HEK293 (cell line): ENCODE measurements around the gene HOXC5.
A peak's percentile ranks its signal among the peaks of the same experiment; 100 is the strongest.

ENCODE experiments used
- KLF1 ChIP-seq: fragments of 450-650 bp; formaldehyde crosslinking; IDR thresholded peaks from 2 replicates; pipeline ENCODE4 v1.5.1; 2016; ENCODE audit warnings: missing biosample characterization, missing genetic modification characterization
- OSR2 ChIP-seq: fragments of 450-650 bp; formaldehyde crosslinking; IDR thresholded peaks from 2 replicates; pipeline ENCODE4 v1.5.1; 2016; ENCODE audit warnings: missing biosample characterization, missing genetic modification characterization
- SP3 ChIP-seq: fragments of 450-650 bp; formaldehyde crosslinking; IDR thresholded peaks from 2 replicates; pipeline ENCODE4 v1.5.1; 2016; ENCODE audit warnings: missing biosample characterization, missing genetic modification characterization
- SP7 ChIP-seq: fragments of 450-650 bp; formaldehyde crosslinking; IDR thresholded peaks from 2 replicates; pipeline ENCODE4 v1.5.1; 2016; ENCODE audit warnings: missing biosample characterization, missing genetic modification characterization
- ZEB2 ChIP-seq: fragments of 450-650 bp; formaldehyde crosslinking; IDR thresholded peaks from 2 replicates; pipeline ENCODE4 v1.5.1; 2016; ENCODE audit warnings: missing biosample characterization, missing genetic modification characterization
- ZFP69B ChIP-seq: fragments of 450-650 bp; formaldehyde crosslinking; IDR thresholded peaks from 2 replicates; pipeline ENCODE4 v1.5.1; 2016; ENCODE audit warnings: missing biosample characterization, missing genetic modification characterization
- ZNF2 ChIP-seq: fragments of 450-650 bp; formaldehyde crosslinking; IDR thresholded peaks from 2 replicates; pipeline ENCODE4 v1.5.1; 2016; ENCODE audit warnings: missing biosample characterization, missing genetic modification characterization
- ZNF214 ChIP-seq: fragments of 450-650 bp; formaldehyde crosslinking; IDR thresholded peaks from 2 replicates; pipeline ENCODE4 v1.5.1; 2017; ENCODE audit warnings: missing biosample characterization, mild to moderate bottlenecking, missing genetic modification characterization, borderline replicate concordance
- ZNF23 ChIP-seq: fragments of 450-650 bp; formaldehyde crosslinking; IDR thresholded peaks from 2 replicates; pipeline ENCODE4 v1.5.1; 2016; ENCODE audit warnings: missing biosample characterization, missing genetic modification characterization, borderline replicate concordance
- ZNF324 ChIP-seq: fragments of 450-650 bp; formaldehyde crosslinking; IDR thresholded peaks from 2 replicates; pipeline ENCODE4 v1.5.1; 2016; ENCODE audit warnings: missing biosample characterization, missing genetic modification characterization
- ZNF335 ChIP-seq: fragments of 450-650 bp; formaldehyde crosslinking; conservative IDR thresholded peaks from 2 replicates; pipeline ENCODE4 v1.5.1; 2016; ENCODE audit warnings: missing biosample characterization, missing genetic modification characterization
- ZNF350 ChIP-seq: fragments of 450-650 bp; formaldehyde crosslinking; IDR thresholded peaks from 2 replicates; pipeline ENCODE4 v1.5.0; 2017; ENCODE audit warnings: missing biosample characterization, mild to moderate bottlenecking, missing genetic modification characterization
- ZNF37A ChIP-seq: fragments of 450-650 bp; IDR thresholded peaks from 2 replicates; pipeline ENCODE4 v1.5.1; 2018; ENCODE audit warnings: missing biosample characterization, missing genetic modification characterization
- ZNF391 ChIP-seq: fragments of 450-650 bp; formaldehyde crosslinking; IDR thresholded peaks from 2 replicates; pipeline ENCODE4 v1.5.1; 2016; ENCODE audit warnings: low read depth, missing biosample characterization, missing genetic modification characterization, borderline replicate concordance
- ZNF394 ChIP-seq: fragments of 450-650 bp; formaldehyde crosslinking; IDR thresholded peaks from 2 replicates; pipeline ENCODE4 v1.5.1; 2016; ENCODE audit warnings: missing biosample characterization, missing genetic modification characterization, mild to moderate bottlenecking, moderate library complexity, borderline replicate concordance
- ZNF404 ChIP-seq: fragments of 450-650 bp; formaldehyde crosslinking; IDR thresholded peaks from 2 replicates; pipeline ENCODE4 v1.5.1; 2017; ENCODE audit warnings: missing biosample characterization, missing genetic modification characterization
- ZNF596 ChIP-seq: fragments of 450-650 bp; IDR thresholded peaks from 2 replicates; pipeline ENCODE4 v1.5.0; 2018; ENCODE audit warnings: missing biosample characterization, mild to moderate bottlenecking, missing genetic modification characterization, moderate library complexity
- ZNF600 ChIP-seq: fragments of 450-650 bp; formaldehyde crosslinking; IDR thresholded peaks from 2 replicates; pipeline ENCODE4 v1.5.1; 2016; ENCODE audit warnings: missing biosample characterization, missing genetic modification characterization
- ZNF621 ChIP-seq: fragments of 450-650 bp; formaldehyde crosslinking; IDR thresholded peaks from 2 replicates; pipeline ENCODE4 v1.5.1; 2017; ENCODE audit warnings: missing biosample characterization, missing genetic modification characterization
- ZNF626 ChIP-seq: fragments of 450-650 bp; sonication (Bioruptor Pico); formaldehyde crosslinking; IDR thresholded peaks from 2 replicates; pipeline ENCODE4 v1.5.1; 2018; ENCODE audit warnings: missing biosample characterization, missing genetic modification characterization, inconsistent platforms
- ZNF677 ChIP-seq: fragments of 450-650 bp; IDR thresholded peaks from 2 replicates; pipeline ENCODE4 v1.5.0; 2018; ENCODE audit warnings: missing biosample characterization, mild to moderate bottlenecking, missing genetic modification characterization, moderate library complexity
- ZNF707 ChIP-seq: fragments of 450-650 bp; formaldehyde crosslinking; IDR thresholded peaks from 2 replicates; pipeline ENCODE4 v1.5.1; 2016; ENCODE audit warnings: missing biosample characterization, missing genetic modification characterization
- ZSCAN30 ChIP-seq: fragments of 450-650 bp; IDR thresholded peaks from 2 replicates; pipeline ENCODE4 v1.5.1; 2018; ENCODE audit warnings: missing biosample characterization, mild to moderate bottlenecking, missing genetic modification characterization, moderate library complexity
- ZXDB ChIP-seq: fragments of 450-650 bp; formaldehyde crosslinking; IDR thresholded peaks from 2 replicates; pipeline ENCODE4 v1.5.1; 2016; ENCODE audit warnings: missing biosample characterization, missing genetic modification characterization
- TF ChIP-seq, protein P1 (sequence below): fragments of 450-650 bp; formaldehyde crosslinking; IDR thresholded peaks from 2 replicates; pipeline ENCODE4 v1.5.1; 2016; ENCODE audit warnings: missing biosample characterization, missing genetic modification characterization
- TF ChIP-seq, protein P2 (sequence below): fragments of 450-650 bp; formaldehyde crosslinking; IDR thresholded peaks from 2 replicates; pipeline ENCODE4 v1.5.1; 2017; ENCODE audit warnings: missing biosample characterization, missing genetic modification characterization
- TF ChIP-seq, protein P3 (sequence below): IDR thresholded peaks from 2 replicates; pipeline ENCODE4 v1.6.1; 2011; ENCODE audit warnings: mild to moderate bottlenecking, low read depth, low read length, borderline replicate concordance
- TF ChIP-seq, protein P4 (sequence below): fragments of 450-650 bp; formaldehyde crosslinking; IDR thresholded peaks from 2 replicates; pipeline ENCODE4 v1.5.1; 2016; ENCODE audit warnings: missing biosample characterization, missing genetic modification characterization
- TF ChIP-seq, protein P5 (sequence below): fragments of 450-650 bp; formaldehyde crosslinking; IDR thresholded peaks from 2 replicates; pipeline ENCODE4 v1.5.1; 2016; ENCODE audit warnings: missing biosample characterization, missing genetic modification characterization
- TF ChIP-seq, protein P6 (sequence below): fragments of 450-650 bp; formaldehyde crosslinking; IDR thresholded peaks from 2 replicates; pipeline ENCODE4 v1.5.1; 2016; ENCODE audit warnings: missing biosample characterization, missing genetic modification characterization

HOXC5 gene

DNA sequence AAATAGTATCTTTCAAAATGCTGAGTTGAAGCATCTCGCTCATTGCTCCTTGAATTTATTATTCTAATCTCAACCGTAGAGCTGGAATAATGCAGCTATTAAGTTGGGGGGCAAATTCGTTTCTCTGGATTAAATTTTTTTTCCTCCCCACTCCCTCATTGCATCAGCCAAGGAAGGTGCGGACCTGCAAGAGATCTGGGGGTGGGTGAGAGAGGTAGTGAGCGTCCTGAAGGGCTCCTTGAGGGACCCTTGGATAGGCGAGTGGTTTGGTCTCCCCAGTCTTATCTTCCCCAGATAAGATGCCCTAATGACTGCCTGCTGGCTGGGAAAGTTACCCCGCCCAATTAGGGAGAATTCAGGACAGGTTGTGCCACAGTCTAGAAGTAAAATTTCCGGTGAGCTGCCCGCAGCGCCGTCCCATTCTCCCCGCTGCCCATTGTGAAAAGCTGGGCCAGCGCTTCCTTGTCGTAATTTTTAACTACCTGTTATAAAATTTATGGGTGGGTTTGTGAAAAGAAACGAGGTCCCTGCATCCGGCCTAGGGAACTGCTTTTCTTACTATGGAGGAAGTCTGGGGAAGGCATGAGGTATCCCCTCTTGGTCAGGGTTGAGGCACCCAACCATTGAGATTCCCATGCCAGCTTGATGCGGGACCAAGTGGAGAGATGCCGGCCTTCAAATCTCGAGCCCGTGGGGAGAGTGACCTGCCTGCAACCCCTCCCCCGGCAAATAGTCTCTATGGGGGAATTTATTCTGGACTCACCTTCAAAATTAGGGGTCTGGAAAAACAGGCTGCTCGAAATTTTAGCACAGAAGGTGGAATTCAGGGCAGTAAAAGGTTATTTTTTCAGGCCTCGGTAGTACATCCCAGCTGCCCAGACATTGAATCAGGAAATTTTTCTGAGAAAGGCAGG, 17.6 kb upstream of the HOXC5 start (continued):
- TF ChIP-seq ZNF677 (tag by site-specific recombination) = no peak
- TF ChIP-seq ZNF324 (tag by site-specific recombination) = no peak
- TF ChIP-seq SP3 (tag by site-specific recombination) = no peak
- no peak for TF ChIP-seq ZNF596 (tag by site-specific recombination)
- no peak for TF ChIP-seq ZFP69B (tag by site-specific recombination)
- TF ChIP-seq ZXDB (tag by site-specific recombination) = no peak
- no peak for TF ChIP-seq ZNF350 (tag by site-specific recombination)
- TF ChIP-seq ZNF214 (tag by site-specific recombination) = no peak
- peak; percentile 69; the same call in 1 of the 2 replicates for TF ChIP-seq ZNF600
- no peak for TF ChIP-seq ZNF621 (tag by site-specific recombination)
- TF ChIP-seq ZNF707 (tag by site-specific recombination) = no peak
- no peak for TF ChIP-seq ZNF394 (tag by site-specific recombination)
- 0 out of 2 replicates have a peak, but pooled peaks have one; percentile 15 for TF ChIP-seq ZNF2 (tag by site-specific recombination)
- no peak for TF ChIP-seq ZNF37A (tag by site-specific recombination)
- 0 out of 2 replicates have a peak, but pooled peaks have one; percentile 18 for TF ChIP-seq ZSCAN30 (tag by site-specific recombination)
- TF ChIP-seq, protein P1, sequence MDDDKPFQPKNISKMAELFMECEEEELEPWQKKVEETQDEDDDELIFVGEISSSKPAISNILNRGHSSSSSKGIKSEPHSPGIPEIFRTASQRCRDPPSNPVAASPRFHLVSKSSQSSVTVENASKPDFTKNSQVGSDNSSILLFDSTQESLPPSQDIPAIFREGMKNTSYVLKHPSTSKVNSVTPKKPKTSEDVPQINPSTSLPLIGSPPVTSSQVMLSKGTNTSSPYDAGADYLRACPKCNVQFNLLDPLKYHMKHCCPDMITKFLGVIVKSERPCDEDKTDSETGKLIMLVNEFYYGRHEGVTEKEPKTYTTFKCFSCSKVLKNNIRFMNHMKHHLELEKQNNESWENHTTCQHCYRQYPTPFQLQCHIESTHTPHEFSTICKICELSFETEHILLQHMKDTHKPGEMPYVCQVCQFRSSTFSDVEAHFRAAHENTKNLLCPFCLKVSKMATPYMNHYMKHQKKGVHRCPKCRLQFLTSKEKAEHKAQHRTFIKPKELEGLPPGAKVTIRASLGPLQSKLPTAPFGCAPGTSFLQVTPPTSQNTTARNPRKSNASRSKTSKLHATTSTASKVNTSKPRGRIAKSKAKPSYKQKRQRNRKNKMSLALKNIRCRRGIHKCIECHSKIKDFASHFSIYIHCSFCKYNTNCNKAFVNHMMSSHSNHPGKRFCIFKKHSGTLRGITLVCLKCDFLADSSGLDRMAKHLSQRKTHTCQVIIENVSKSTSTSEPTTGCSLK (tag by site-specific recombination) = no peak
- peak; percentile 64 for TF ChIP-seq SP7 (tag by site-specific recombination)
- TF ChIP-seq ZNF626 (tag by site-specific recombination) = no peak
- TF ChIP-seq ZNF23 (tag by site-specific recombination) = no peak
- peak; percentile 28; the same call in 1 of the 2 replicates for TF ChIP-seq ZEB2 (tag by site-specific recombination)
- TF ChIP-seq, protein P2, sequence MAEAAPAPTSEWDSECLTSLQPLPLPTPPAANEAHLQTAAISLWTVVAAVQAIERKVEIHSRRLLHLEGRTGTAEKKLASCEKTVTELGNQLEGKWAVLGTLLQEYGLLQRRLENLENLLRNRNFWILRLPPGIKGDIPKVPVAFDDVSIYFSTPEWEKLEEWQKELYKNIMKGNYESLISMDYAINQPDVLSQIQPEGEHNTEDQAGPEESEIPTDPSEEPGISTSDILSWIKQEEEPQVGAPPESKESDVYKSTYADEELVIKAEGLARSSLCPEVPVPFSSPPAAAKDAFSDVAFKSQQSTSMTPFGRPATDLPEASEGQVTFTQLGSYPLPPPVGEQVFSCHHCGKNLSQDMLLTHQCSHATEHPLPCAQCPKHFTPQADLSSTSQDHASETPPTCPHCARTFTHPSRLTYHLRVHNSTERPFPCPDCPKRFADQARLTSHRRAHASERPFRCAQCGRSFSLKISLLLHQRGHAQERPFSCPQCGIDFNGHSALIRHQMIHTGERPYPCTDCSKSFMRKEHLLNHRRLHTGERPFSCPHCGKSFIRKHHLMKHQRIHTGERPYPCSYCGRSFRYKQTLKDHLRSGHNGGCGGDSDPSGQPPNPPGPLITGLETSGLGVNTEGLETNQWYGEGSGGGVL (tag by site-specific recombination) = 0 out of 2 replicates have a peak, but pooled peaks have one; percentile 18
- 0 out of 2 replicates have a peak, but pooled peaks have one; percentile 12 for TF ChIP-seq OSR2 (tag by site-specific recombination)
- no peak for TF ChIP-seq ZNF391
- TF ChIP-seq, protein P3, sequence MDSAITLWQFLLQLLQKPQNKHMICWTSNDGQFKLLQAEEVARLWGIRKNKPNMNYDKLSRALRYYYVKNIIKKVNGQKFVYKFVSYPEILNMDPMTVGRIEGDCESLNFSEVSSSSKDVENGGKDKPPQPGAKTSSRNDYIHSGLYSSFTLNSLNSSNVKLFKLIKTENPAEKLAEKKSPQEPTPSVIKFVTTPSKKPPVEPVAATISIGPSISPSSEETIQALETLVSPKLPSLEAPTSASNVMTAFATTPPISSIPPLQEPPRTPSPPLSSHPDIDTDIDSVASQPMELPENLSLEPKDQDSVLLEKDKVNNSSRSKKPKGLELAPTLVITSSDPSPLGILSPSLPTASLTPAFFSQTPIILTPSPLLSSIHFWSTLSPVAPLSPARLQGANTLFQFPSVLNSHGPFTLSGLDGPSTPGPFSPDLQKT = no peak
- TF ChIP-seq, protein P4, sequence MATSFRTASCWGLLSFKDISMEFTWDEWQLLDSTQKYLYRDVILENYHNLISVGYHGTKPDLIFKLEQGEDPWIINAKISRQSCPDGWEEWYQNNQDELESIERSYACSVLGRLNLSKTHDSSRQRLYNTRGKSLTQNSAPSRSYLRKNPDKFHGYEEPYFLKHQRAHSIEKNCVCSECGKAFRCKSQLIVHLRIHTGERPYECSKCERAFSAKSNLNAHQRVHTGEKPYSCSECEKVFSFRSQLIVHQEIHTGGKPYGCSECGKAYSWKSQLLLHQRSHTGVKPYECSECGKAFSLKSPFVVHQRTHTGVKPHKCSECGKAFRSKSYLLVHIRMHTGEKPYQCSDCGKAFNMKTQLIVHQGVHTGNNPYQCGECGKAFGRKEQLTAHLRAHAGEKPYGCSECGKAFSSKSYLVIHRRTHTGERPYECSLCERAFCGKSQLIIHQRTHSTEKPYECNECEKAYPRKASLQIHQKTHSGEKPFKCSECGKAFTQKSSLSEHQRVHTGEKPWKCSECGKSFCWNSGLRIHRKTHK (tag by site-specific recombination) = no peak
- TF ChIP-seq, protein P5, sequence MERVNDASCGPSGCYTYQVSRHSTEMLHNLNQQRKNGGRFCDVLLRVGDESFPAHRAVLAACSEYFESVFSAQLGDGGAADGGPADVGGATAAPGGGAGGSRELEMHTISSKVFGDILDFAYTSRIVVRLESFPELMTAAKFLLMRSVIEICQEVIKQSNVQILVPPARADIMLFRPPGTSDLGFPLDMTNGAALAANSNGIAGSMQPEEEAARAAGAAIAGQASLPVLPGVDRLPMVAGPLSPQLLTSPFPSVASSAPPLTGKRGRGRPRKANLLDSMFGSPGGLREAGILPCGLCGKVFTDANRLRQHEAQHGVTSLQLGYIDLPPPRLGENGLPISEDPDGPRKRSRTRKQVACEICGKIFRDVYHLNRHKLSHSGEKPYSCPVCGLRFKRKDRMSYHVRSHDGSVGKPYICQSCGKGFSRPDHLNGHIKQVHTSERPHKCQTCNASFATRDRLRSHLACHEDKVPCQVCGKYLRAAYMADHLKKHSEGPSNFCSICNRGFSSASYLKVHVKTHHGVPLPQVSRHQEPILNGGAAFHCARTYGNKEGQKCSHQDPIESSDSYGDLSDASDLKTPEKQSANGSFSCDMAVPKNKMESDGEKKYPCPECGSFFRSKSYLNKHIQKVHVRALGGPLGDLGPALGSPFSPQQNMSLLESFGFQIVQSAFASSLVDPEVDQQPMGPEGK = peak; percentile 39; the same call in 1 of the 2 replicates
- no peak for TF ChIP-seq KLF1
- TF ChIP-seq ZNF335 (tag by site-specific recombination) = peak; percentile 94
- TF ChIP-seq, protein P6, sequence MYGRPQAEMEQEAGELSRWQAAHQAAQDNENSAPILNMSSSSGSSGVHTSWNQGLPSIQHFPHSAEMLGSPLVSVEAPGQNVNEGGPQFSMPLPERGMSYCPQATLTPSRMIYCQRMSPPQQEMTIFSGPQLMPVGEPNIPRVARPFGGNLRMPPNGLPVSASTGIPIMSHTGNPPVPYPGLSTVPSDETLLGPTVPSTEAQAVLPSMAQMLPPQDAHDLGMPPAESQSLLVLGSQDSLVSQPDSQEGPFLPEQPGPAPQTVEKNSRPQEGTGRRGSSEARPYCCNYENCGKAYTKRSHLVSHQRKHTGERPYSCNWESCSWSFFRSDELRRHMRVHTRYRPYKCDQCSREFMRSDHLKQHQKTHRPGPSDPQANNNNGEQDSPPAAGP (tag by site-specific recombination) = no peak
- no peak for TF ChIP-seq ZNF404 (tag by site-specific recombination)
